A673 (cell line): ENCODE measurements around the gene EXOC4. TPM values are rescaled to one million over a fixed set of nuclear protein-coding genes. Genes with fewer than 3 reads are reported as not detected.
A peak's percentile ranks its signal among the peaks of the same experiment; 100 is the strongest.

Source experiments
- BruUV-seq: library from RNA; stranded (reverse); fragments of 400-500 nt; replicated peaks from 2 replicates; lab custom pipeline; 2021; lab: Mats Ljungman, UMichigan
- CTCF ChIA-PET: fragments of 300-600 bp; sonication (Branson Sonifier 250); formaldehyde crosslinking; loops from one replicate; lab custom pipeline; 2022; ENCODE audit warnings: antibody characterized with exemption; lab: Charles Lee
- POLR2A ChIA-PET: fragments of 300-600 bp; sonication (Branson Sonifier 250); formaldehyde crosslinking; loops from one replicate; lab custom pipeline; 2022; ENCODE audit warnings: antibody characterized with exemption; ENCODE audit not compliant: low non-redundant PET; lab: Charles Lee
- DNase-seq: peaks from one replicate; pipeline ENCODE4 v3.0.0-alpha.2; 2015; ENCODE audit warnings: low spot score
- H3K27ac ChIP-seq: fragments of 200-600 bp; sonication (generic); 2 replicates; pipeline ENCODE4 v1.5.1; 2016; ENCODE audit warnings: mixed run types, low read depth, mild to moderate bottlenecking, mixed read lengths, antibody characterized with exemption, low read length; ENCODE audit not compliant: poor library complexity, severe bottlenecking
- H3K27me3 ChIP-seq: fragments of 200-600 bp; sonication (generic); replicated peaks from 2 replicates; pipeline ENCODE4 v1.6.1; 2017; ENCODE audit warnings: mixed run types, low read depth, mild to moderate bottlenecking, mixed read lengths, antibody characterized with exemption, low read length; ENCODE audit not compliant: insufficient read depth, poor library complexity
- H3K36me3 ChIP-seq: fragments of 200-600 bp; sonication (generic); 2 replicates; pipeline ENCODE4 v1.6.1; 2016; ENCODE audit warnings: mixed run types, mild to moderate bottlenecking, mixed read lengths, antibody characterized with exemption, low read length; ENCODE audit not compliant: insufficient read depth, poor library complexity, severe bottlenecking
- H3K4me1 ChIP-seq: fragments of 200-600 bp; sonication (generic); 2 replicates; pipeline ENCODE4 v1.6.1; 2017; ENCODE audit warnings: mixed run types, mild to moderate bottlenecking, mixed read lengths, antibody characterized with exemption, low read length; ENCODE audit not compliant: insufficient read depth, poor library complexity, severe bottlenecking
- H3K4me3 ChIP-seq: fragments of 200-600 bp; sonication (generic); 2 replicates; pipeline ENCODE4 v1.5.1; 2016; ENCODE audit warnings: low read depth, mixed run types, mild to moderate bottlenecking, mixed read lengths, low read length; ENCODE audit not compliant: poor library complexity, severe bottlenecking
- H3K9me3 ChIP-seq: fragments of 200-600 bp; sonication (generic); 2 replicates; pipeline ENCODE4 v1.6.1; 2016; ENCODE audit warnings: mixed run types, low read depth, mild to moderate bottlenecking, mixed read lengths, antibody characterized with exemption, low read length; ENCODE audit not compliant: poor library complexity, severe bottlenecking
- EZH2 ChIP-seq: fragments of 200-600 bp; sonication (generic); IDR thresholded peaks from 2 replicates; pipeline ENCODE4 v1.6.1; 2017; ENCODE audit warnings: borderline replicate concordance, low read depth, mild to moderate bottlenecking, mixed read lengths, antibody characterized with exemption, low read length; ENCODE audit not compliant: poor library complexity, severe bottlenecking
- intact Hi-C: fragments of 100-400 bp; cut with micrococcal nuclease; formaldehyde crosslinking; loops from one replicate; pipeline ENCODE4 v1.10.0; 2022; ENCODE audit not compliant: unreplicated experiment
- total RNA-seq: library from RNA; stranded (reverse); gene quantifications from 2 replicates; pipeline ENCODE4 v1.2.3, GENCODE V29; 2021
- TF ChIP-seq, protein P1 (sequence below): fragments of 300-800, 200-600 bp; sonication (generic); conservative IDR thresholded peaks from 2 replicates; pipeline ENCODE4 v1.5.1; 2017; ENCODE audit warnings: low read depth, mild to moderate bottlenecking, antibody characterized with exemption, low read length, moderate library complexity, mixed read lengths

The EXOC4 gene
- total RNA-seq, 1 experiment from 2014 or later, result 66.1 TPM

- H3K36me3 ChIP-seq, result no peaks in the 10 kb centered on the region
- intact Hi-C loops, result loop anchor here (10.0 kb wide), 1 partner anchor 65 kb away; no protein-coding TSS in a partner anchor
- ChIA-PET CTCF (no interaction called here), POLR2A (no interaction called here)
- H3K4me3 ChIP-seq, result no peak overlapping the region
- no peaks in the 10 kb centered on the region for H3K4me1 ChIP-seq
- TF ChIP-seq EZH2, result no peak
- TF ChIP-seq, protein P1, sequence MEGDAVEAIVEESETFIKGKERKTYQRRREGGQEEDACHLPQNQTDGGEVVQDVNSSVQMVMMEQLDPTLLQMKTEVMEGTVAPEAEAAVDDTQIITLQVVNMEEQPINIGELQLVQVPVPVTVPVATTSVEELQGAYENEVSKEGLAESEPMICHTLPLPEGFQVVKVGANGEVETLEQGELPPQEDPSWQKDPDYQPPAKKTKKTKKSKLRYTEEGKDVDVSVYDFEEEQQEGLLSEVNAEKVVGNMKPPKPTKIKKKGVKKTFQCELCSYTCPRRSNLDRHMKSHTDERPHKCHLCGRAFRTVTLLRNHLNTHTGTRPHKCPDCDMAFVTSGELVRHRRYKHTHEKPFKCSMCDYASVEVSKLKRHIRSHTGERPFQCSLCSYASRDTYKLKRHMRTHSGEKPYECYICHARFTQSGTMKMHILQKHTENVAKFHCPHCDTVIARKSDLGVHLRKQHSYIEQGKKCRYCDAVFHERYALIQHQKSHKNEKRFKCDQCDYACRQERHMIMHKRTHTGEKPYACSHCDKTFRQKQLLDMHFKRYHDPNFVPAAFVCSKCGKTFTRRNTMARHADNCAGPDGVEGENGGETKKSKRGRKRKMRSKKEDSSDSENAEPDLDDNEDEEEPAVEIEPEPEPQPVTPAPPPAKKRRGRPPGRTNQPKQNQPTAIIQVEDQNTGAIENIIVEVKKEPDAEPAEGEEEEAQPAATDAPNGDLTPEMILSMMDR, result no peak
- DNase-seq, result no peak
- no peak overlapping the region for H3K27ac ChIP-seq
- no TSS peak for BruUV-seq
- no peaks in the 10 kb centered on the region for H3K9me3 ChIP-seq
- no peaks in the 10 kb centered on the region for H3K27me3 ChIP-seq
These were observed 376.8 kb downstream of the EXOC4 start for GRCh38 chr7:133629701-133630100.

GRCh38 chr7:133633055-133633454, 380.2 kb downstream of the EXOC4 start:
- no TSS peak for BruUV-seq
- H3K27ac ChIP-seq, result no peak overlapping the region
- no peaks in the 10 kb centered on the region for H3K36me3 ChIP-seq
- DNase-seq, result peak; percentile 51
- no peaks in the 10 kb centered on the region for H3K4me1 ChIP-seq
- H3K4me3 ChIP-seq, result no peak overlapping the region
- no peaks in the 10 kb centered on the region for H3K27me3 ChIP-seq
- no peaks in the 10 kb centered on the region for H3K9me3 ChIP-seq
- intact Hi-C loops, result no loop called here
- CTCF ChIA-PET, result no interaction called here
- POLR2A ChIA-PET, result no interaction called here
- TF ChIP-seq EZH2, result no peak
- TF ChIP-seq, protein P1, result no peak

DNA sequence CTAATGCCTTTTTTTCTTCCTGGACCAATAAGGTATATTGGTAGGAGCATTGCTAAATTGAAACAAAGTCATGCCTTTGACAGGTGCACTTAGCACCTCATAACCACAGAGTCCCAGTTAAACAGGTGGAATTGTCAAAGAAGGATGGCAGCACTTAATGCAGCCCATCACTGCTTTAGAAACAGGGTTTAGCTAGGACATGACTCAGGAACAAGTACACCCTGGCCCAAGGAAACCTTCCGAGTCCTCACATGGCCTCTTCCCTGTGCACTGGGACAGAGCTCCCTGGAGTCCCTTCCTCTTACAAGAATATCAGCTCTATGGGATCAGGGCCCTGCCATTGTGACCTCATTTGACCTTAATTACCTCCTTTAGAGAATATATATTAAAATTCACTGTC, 382.7 kb downstream of the EXOC4 start:
- Histone ChIP-seq H3K27ac (no peak overlapping the region), H3K4me1 (no peaks in the 10 kb centered on the region), H3K27me3 (no peaks in the 10 kb centered on the region), H3K9me3 (no peaks in the 10 kb centered on the region), H3K36me3 (no peaks in the 10 kb centered on the region), H3K4me3 (no peak overlapping the region)
- no peak for DNase-seq
- no TSS peak for BruUV-seq
- POLR2A ChIA-PET, result no interaction called here
- TF ChIP-seq, protein P1, result no peak
- no peak for TF ChIP-seq EZH2
- intact Hi-C loops, result no loop called here
- CTCF ChIA-PET, result no interaction called here
